Measurements from ENCODE around the gene VPS4B.

DNA sequence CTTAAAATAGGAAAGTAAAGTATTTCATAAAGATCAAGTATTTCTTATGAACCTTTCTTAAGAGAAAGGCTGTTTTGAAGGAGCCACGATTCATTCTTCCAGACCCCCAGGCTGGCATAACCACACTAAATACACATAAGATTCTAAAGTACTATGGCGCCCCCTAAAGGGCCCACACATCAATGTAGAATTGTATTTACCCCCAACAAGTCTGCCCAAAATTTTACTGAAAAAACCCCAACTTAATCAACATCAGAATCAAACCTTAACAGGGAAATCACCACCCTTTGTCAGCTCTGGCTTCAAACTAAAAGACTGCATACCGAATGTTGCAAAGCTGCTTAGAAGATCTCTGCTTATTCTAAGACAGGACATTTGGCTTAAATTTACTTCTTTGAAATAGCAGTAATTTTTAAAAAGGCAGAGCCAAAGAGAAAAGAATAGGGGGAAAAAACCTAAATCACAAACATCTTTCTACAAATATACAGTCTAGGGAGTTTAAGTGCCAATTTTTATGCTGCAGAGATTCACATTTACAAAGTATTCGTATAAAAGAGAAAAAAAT, 82.3 kb downstream of the VPS4B start:
- peak in 2 of 6 experiments; percentile 18 to 36 for TF ChIP-seq CTCF (IDR thresholded peaks at IDR 0.05)
- no peak for TF ChIP-seq POLR2A (IDR thresholded peaks at IDR 0.05)
